ENCODE results near the gene MFSD12.
"Not testable (repeated sequence)": the region's sequence is repeated elsewhere in the genome, so short reads cannot be mapped to it uniquely, and the experiment has no call there.

MFSD12 gene

DNA sequence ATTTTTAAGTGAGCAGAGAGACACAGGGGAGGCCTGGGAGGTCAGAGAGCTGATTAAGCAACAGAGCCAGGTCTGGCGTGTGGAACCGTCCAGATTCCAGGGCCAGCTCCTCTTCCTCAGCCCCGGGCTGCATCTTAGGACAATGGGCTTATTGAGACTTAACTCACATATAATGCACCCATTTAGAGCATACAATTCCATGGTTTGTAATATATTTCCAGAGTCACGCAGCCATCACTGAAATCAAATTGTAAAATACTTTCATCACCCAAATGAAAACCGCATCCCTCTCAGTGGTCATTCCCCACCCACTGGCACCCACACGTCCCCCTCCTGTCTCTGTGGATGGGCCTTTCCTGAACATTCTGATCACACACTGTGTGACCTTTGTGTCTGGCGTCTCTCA is 13.2 kb upstream of the MFSD12 start:
- H3K4me3 ChIP-seq (ENCODE audit: low read length) = no peak overlapping the region
- no peak overlapping the region for H3K9ac ChIP-seq (ENCODE audit: low read length)
- H3K36me3 ChIP-seq (ENCODE audit: control insufficient read depth, insufficient read depth, low read length) = no peaks in the 10 kb centered on the region
- H3K27me3 ChIP-seq (ENCODE audit: control insufficient read depth, insufficient read depth, low read length) = no peaks in the 10 kb centered on the region
- peaks cover 5% of the 10 kb centered on the region for H3K4me1 ChIP-seq (ENCODE audit: control insufficient read depth, insufficient read depth, low read length)
- H3K9me3 ChIP-seq (ENCODE audit: control insufficient read depth, low read length) = no peaks in the 10 kb centered on the region

DNA sequence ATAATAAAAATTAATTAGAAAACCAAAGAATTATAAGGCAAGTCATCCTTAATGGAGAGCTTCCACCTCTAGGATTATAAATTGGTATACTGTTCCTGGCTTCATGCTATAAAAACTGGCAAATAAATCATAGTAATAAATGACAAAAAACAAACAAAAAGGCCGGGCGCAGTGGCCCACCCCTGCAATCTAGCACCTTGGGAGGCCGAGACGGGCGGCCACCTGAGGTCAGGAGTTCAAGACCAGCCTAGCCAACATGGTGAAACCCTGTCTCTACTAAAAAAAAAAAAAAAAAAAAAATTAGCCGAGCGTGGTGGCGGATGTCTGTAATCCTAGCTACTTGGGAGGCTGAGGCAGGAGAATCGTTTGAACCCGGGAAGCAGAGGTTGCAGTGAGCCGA is 12.7 kb upstream of the MFSD12 start:
- H3K27me3 ChIP-seq (ENCODE audit: control insufficient read depth, insufficient read depth, low read length); H3K4me1 ChIP-seq (ENCODE audit: control insufficient read depth, insufficient read depth, low read length); H3K9ac ChIP-seq (ENCODE audit: low read length); H3K9me3 ChIP-seq (ENCODE audit: control insufficient read depth, low read length); H3K36me3 ChIP-seq (ENCODE audit: control insufficient read depth, insufficient read depth, low read length); H3K4me3 ChIP-seq (ENCODE audit: low read length): not testable (repeated sequence)

DNA sequence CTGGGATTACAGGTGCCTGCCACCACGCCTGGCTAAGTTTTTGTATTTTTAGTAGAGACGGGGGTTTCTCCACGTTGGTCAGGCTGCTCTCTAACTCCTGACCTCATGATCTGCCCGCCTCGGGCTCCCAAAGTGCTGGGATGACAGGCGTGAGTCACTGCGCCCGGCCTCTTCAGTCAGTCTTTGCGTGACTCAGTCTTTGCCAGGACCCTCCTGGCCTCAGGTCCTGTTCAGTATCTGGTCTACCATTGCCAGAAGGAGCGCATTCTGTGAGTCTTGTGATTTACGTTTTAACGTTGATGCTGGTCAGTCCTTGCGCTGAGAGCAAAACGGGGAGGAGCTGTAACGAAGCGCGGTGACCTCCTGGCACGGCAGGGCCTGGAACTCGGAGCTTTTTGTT is 7.8 kb upstream of the MFSD12 start:
- Histone ChIP-seq H3K9me3 (ENCODE audit: control insufficient read depth, low read length) (no peaks in the 10 kb centered on the region), H3K27me3 (ENCODE audit: control insufficient read depth, insufficient read depth, low read length) (no peaks in the 10 kb centered on the region), H3K4me1 (ENCODE audit: control insufficient read depth, insufficient read depth, low read length) (no peaks in the 10 kb centered on the region), H3K4me3 (ENCODE audit: low read length) (no peak overlapping the region), H3K9ac (ENCODE audit: low read length) (no peak overlapping the region), H3K36me3 (ENCODE audit: control insufficient read depth, insufficient read depth, low read length) (no peaks in the 10 kb centered on the region)

DNA sequence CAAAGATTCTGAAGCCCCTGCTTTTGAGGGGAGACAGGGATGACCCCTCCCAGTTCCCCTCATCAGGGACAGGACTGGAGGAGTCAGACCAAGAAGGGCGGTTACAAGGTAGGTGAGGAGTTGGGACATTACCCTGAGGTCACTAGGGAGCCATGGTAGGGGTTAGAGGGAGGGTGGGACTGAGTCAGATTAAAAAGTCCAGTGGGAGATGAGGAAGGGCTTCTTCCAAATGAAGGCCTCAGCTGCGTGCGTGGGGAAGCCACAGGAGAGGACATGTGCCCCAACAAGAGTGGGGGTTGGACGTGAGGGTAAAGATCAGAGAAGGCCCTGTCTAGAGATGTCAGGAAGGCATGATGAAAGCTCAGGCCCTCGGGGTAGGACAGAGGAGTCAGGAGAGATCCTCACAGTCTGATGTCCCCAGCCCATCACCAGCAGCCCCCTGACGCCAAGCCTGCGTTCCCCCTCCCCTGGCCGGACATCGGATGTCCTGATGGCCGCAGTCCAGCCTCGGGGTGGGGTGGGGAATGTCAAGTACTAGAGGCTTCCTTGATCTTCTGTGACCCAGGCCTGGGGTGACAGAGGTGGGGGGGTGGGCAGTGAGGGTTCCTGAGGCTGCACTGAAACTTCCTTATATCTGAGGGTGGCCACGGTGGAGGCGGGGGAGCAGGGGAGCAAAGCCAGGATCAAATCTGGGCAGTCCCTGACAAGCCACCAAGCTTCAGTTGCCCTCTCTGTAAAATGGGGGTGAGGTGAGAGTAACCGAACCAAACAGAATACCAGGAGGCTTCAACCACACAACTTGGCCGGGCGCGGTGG is 6.5 kb upstream of the MFSD12 start:
- H3K36me3 ChIP-seq (ENCODE audit: control insufficient read depth, insufficient read depth, low read length) = no peaks in the 10 kb centered on the region
- no peaks in the 10 kb centered on the region for H3K4me1 ChIP-seq (ENCODE audit: control insufficient read depth, insufficient read depth, low read length)
- H3K9ac ChIP-seq (ENCODE audit: low read length) = no peak overlapping the region
- H3K27me3 ChIP-seq (ENCODE audit: control insufficient read depth, insufficient read depth, low read length) = no peaks in the 10 kb centered on the region
- no peak overlapping the region for H3K4me3 ChIP-seq (ENCODE audit: low read length)
- H3K9me3 ChIP-seq (ENCODE audit: control insufficient read depth, low read length) = no peaks in the 10 kb centered on the region

DNA sequence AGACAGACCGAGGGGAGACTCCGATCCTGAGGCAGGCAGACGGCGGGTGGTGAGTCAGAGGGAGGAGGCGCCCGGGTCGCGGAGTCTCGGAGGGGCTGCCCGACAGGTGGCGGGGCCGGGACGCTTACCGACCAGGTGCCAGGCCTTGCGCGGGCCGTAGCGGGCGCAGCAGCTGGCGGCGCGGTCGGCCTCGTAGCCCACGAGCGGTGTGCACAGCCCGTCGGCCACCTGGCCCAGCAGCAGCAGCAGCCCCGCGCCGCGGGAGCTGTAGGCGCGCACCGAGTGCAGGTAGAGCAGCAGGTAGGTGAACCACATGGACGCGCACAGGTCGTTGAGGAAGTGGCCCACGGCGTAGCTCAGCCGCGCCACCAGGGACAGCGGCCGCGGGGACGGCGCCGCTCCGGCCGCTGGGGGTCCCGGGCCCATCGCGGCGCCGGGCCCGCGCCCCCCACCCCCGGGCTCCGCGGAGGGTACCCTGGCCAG is 367 bp downstream of the MFSD12 start:
- no peaks in the 10 kb centered on the region for H3K27me3 ChIP-seq (ENCODE audit: control insufficient read depth, insufficient read depth, low read length)
- peaks cover 19% of the 10 kb centered on the region for H3K4me1 ChIP-seq (ENCODE audit: control insufficient read depth, insufficient read depth, low read length)
- no peaks in the 10 kb centered on the region for H3K36me3 ChIP-seq (ENCODE audit: control insufficient read depth, insufficient read depth, low read length)
- peak overlapping the region; percentile 36 for H3K4me3 ChIP-seq (ENCODE audit: low read length)
- no peaks in the 10 kb centered on the region for H3K9me3 ChIP-seq (ENCODE audit: control insufficient read depth, low read length)
- H3K9ac ChIP-seq (ENCODE audit: low read length) = peak overlapping the region; percentile 78

DNA sequence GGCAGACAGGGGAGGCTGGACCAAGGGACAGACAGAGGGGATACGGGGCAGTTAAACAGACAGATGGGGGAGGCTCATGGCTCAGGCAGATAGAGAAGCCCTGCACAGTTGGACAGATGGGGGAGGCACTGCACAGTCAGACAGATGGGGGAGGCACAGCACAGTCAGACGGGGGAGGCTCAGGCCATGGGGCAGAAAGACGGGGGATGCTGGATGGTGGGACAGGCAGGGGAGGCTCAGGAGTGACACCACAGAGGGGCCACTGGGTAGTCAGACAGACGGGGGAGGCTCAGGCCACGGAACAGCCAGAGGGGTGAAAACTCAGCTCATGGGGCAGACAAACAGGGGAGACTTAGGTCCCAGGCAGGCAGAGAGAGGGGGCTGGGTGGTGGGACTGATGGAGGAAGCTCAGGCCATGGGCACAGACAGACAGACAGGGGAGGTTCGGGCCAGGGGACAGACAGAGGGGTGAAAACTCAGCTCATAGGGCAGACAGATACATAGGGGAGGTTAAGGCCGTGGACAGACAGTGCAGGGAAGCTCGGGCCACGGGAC is 886 bp downstream of the MFSD12 start:
- peak overlapping the region; percentile 78 for H3K9ac ChIP-seq (ENCODE audit: low read length)
- peak overlapping the region; percentile 36 for H3K4me3 ChIP-seq (ENCODE audit: low read length)
- H3K27me3 ChIP-seq (ENCODE audit: control insufficient read depth, insufficient read depth, low read length) = no peaks in the 10 kb centered on the region
- no peaks in the 10 kb centered on the region for H3K9me3 ChIP-seq (ENCODE audit: control insufficient read depth, low read length)
- peaks cover 19% of the 10 kb centered on the region for H3K4me1 ChIP-seq (ENCODE audit: control insufficient read depth, insufficient read depth, low read length)
- H3K36me3 ChIP-seq (ENCODE audit: control insufficient read depth, insufficient read depth, low read length) = no peaks in the 10 kb centered on the region

DNA sequence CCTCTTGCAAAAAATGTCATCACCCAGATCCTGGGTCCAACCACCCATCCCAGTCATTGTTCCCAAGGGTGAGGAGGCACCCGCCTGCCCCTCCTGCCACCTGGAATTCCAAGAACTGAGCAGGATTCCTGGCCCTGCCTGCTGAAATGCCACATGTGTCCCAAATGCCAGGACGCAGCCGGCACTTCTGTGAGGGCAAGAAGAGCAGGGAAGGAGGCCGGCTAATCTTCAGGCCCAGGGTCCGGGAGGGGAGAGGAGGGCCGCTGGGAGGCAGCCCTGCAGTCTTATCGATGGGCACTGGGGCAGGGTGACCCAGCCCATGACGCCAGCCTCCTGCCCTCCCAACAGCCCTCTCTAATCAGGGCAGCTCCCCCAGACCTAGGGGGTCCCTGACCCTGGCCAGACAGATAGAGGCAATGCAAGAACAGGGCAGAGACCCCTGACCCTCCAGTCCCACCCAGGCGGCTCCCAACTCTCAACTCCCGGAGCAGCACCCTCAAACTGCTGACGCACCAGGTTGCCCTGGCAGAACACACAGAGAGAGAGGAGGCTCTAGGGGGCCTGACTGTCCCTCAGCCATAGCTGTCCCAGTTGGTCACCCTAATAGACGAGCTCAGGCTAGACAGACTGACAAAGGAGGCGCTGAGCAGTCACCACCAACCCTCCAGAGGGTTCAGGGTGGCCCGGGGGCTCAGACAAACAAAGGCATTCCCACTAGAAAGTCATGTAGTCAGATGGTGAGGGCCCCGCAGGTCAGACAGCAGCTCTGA is 1.5 kb downstream of the MFSD12 start:
- Histone ChIP-seq H3K36me3 (ENCODE audit: control insufficient read depth, insufficient read depth, low read length) (no peaks in the 10 kb centered on the region), H3K4me1 (ENCODE audit: control insufficient read depth, insufficient read depth, low read length) (peaks cover 19% of the 10 kb centered on the region), H3K9me3 (ENCODE audit: control insufficient read depth, low read length) (no peaks in the 10 kb centered on the region), H3K9ac (ENCODE audit: low read length) (peak overlapping the region; percentile 78), H3K4me3 (ENCODE audit: low read length) (no peak overlapping the region), H3K27me3 (ENCODE audit: control insufficient read depth, insufficient read depth, low read length) (no peaks in the 10 kb centered on the region)

DNA sequence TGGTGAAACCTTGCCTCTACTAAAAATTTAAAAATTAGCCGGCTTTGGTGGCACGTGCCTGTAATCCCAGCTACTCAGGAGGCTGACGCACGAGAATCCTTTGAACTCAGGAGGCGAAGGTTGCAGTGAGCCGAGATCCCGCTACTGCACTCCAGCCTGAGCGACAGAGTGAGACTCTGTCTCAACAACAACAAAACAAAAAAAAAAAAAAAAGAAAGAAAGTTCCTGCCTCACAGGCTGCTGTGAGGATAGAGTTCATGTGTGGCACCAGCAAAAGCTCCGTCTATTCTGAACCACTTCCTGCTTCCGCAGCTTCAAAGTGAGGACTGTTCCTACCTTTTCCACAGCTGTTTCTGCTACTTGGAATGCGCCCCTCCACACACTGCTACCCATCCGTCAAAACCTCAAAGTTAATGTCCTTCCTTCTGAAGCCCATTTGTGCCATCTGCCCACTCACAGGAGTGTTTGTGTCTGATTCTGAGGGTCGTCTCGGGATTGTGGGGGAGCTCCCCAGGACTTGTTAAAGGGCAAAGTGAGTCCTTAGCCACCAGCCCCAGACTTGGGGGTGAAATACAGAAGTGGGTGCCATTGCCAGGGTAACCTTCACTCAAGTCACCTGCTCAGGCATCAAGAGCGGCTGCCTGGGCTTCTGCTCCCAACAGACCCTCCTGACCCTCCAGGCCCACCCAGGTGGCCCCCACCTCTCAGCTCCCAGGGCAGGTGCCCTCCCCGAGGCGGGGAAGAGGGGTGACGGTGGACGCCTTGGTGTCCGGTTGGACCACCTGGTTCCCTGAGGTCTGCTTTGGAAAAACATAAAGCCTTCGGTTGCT is 2.9 kb downstream of the MFSD12 start:
- H3K9ac ChIP-seq (ENCODE audit: low read length) = no peak overlapping the region
- H3K4me1 ChIP-seq (ENCODE audit: control insufficient read depth, insufficient read depth, low read length) = peaks cover 19% of the 10 kb centered on the region
- no peak overlapping the region for H3K4me3 ChIP-seq (ENCODE audit: low read length)
- no peaks in the 10 kb centered on the region for H3K27me3 ChIP-seq (ENCODE audit: control insufficient read depth, insufficient read depth, low read length)
- no peaks in the 10 kb centered on the region for H3K9me3 ChIP-seq (ENCODE audit: control insufficient read depth, low read length)
- H3K36me3 ChIP-seq (ENCODE audit: control insufficient read depth, insufficient read depth, low read length) = no peaks in the 10 kb centered on the region

DNA sequence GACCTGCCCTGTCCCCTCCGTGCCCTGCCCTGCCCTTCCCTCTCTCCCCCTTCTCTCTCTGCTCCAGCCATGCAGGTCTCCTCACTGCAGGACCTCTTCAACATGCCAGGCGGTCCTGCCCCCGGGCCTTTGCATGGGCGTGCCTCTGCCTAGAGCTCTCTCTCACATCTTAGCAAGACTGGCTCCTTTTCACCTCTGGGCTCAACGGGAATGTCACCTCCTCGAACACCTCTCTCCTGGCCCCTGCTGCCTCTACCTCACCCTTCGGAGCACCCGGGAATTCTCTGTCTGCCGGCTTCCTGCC is 5.6 kb downstream of the MFSD12 start:
- Histone ChIP-seq H3K4me1 (ENCODE audit: control insufficient read depth, insufficient read depth, low read length) (peaks cover 12% of the 10 kb centered on the region), H3K4me3 (ENCODE audit: low read length) (no peak overlapping the region), H3K27me3 (ENCODE audit: control insufficient read depth, insufficient read depth, low read length) (no peaks in the 10 kb centered on the region), H3K9ac (ENCODE audit: low read length) (no peak overlapping the region), H3K9me3 (ENCODE audit: control insufficient read depth, low read length) (no peaks in the 10 kb centered on the region), H3K36me3 (ENCODE audit: control insufficient read depth, insufficient read depth, low read length) (no peaks in the 10 kb centered on the region)

DNA sequence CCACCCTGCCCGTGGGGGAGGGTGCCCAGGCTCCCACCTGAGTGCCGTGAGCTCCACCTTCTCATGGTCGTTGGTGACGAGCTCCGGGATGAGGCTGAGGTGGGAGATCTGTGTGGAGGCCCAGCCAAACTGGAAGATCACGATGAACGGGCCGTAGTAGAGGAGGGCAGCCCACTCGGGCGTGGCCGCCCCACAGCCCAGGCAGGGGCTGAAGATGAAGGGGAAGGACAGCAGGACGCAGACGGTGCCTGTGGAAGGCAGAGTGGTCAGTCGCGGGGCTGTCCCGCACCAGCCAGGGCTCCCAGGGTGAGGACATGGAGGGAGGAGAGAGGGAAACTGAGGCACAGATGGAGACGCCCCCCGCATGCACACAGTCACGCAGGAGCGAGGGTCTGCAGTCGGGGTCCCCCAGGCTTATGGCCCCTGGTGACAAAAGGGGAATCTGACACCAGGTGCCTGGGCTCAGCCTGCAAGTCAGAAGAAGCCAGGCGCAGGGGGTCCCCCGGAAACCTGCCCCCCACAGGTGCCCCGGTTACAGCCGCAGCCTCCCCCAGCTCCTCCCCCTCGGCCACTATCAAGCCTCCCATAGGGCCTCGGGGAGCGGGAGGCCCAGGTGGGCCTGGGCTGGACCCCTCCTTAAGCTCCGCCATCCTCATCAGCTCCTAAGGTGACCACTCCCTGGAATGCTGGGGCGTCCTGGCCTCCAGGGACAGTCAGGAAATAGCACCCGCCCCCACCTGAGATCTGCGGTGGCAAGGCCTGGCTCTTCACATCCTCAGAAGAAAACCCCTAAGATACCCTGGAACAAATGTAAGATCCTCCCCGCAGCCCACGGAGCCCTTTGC is 6.2 kb downstream of the MFSD12 start:
- Histone ChIP-seq H3K9me3 (ENCODE audit: control insufficient read depth, low read length) (no peaks in the 10 kb centered on the region), H3K9ac (ENCODE audit: low read length) (no peak overlapping the region), H3K4me1 (ENCODE audit: control insufficient read depth, insufficient read depth, low read length) (peaks cover 7% of the 10 kb centered on the region), H3K36me3 (ENCODE audit: control insufficient read depth, insufficient read depth, low read length) (no peaks in the 10 kb centered on the region), H3K4me3 (ENCODE audit: low read length) (no peak overlapping the region), H3K27me3 (ENCODE audit: control insufficient read depth, insufficient read depth, low read length) (no peaks in the 10 kb centered on the region)

DNA sequence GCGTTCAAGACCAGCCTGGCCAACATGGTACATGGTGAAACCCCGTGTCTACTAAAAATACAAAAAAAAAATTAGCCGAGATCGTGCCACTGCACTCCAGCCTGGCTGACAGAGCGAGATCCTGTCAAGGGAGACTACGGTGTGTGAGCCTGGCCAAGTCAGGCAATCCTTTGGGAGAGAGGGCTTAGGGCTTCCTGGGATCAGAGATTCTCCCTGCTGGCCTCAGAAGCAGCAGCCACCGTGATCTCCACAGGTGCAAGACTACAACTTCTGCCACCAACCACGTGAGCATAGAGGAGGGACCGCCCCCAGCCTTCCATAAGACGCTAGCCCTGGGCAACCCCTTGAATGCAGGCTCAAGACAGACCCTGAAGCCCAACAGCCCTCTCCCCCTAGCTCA is 7.6 kb downstream of the MFSD12 start:
- Histone ChIP-seq H3K9ac (ENCODE audit: low read length) (no peak overlapping the region), H3K36me3 (ENCODE audit: control insufficient read depth, insufficient read depth, low read length) (no peaks in the 10 kb centered on the region), H3K4me3 (ENCODE audit: low read length) (no peak overlapping the region), H3K9me3 (ENCODE audit: control insufficient read depth, low read length) (no peaks in the 10 kb centered on the region), H3K4me1 (ENCODE audit: control insufficient read depth, insufficient read depth, low read length) (no peaks in the 10 kb centered on the region), H3K27me3 (ENCODE audit: control insufficient read depth, insufficient read depth, low read length) (no peaks in the 10 kb centered on the region)

All from mucosa of stomach (tissue), 1 donor.